K562 (cell line): ENCODE measurements around the gene HMGN1.

Source experiments
- CBX8 ChIP-seq: fragments of 200-600 bp; sonication (generic); IDR thresholded peaks from 2 replicates; pipeline ENCODE4 v1.6.1; 2012; ENCODE audit warnings: borderline replicate concordance, mixed run types, low read depth, mild to moderate bottlenecking, moderate library complexity, mixed read lengths, low read length, control low read depth, inconsistent platforms; ENCODE audit not compliant: poor library complexity, severe bottlenecking; ENCODE audit errors: extremely low read depth
- CEBPB ChIP-seq: fragments of 450-650 bp; IDR thresholded peaks from 2 replicates; pipeline ENCODE4 v1.6.1; 2016; ENCODE audit warnings: missing genetic modification characterization, missing compliant biosample characterization
- GATAD2A ChIP-seq: fragments of 450-650 bp; IDR thresholded peaks from 2 replicates; pipeline ENCODE4 v1.6.1; 2017
- ZNF668 ChIP-seq: fragments of 250-450 bp; sonication (Bioruptor Pico); IDR thresholded peaks from 2 replicates; pipeline ENCODE4 v1.8.0; 2022; ENCODE audit warnings: mild to moderate bottlenecking, inconsistent platforms
- ZNF780A ChIP-seq: fragments of 250-450 bp; sonication (Bioruptor Pico); IDR thresholded peaks from 2 replicates; pipeline ENCODE4 v1.5.0; 2021; ENCODE audit warnings: mild to moderate bottlenecking

DNA sequence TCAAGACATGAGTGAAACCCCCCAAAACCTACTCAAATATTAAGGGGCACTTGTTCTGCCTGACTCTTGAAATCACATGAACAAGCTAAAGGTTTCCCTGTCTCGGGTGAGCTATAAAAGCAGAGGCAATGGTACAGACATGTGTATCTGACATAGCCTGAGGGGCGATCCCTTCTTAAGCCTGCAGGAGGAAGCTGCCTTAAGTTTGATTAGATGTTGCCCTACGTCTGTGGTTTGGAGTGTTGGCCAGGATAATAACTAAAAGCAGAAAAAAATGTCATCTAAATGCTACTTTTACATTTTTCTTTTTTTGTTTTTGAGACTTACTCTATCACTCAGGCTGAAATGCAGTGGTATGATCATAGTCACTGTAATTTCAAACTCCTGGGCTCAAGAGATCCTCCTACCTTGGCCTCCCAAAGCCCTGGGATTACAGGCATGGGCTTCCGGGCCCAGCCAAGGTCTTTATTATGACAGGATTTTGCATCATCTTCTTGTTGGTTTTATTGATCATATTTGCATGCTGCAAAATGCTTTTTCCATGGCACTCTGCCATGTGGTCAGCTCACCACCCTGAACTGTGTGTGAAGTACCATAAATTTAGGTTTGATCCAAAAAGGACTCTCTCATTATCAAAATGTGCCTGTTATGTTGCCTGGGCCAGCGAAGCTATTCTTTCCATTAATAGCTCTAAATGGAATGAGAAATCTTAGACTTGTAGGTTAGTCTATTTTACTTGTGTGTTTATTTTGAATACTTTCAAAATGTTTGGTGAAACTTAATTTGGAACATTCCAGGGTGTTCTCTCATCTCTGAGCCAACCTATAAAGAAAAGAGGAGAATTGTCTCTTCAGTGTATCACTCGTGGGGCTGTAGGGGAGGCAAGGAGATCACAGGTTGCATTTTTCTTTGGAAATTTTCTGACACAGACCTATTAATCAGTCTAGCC, 15.0 kb upstream of the HMGN1 start:
- TF ChIP-seq ZNF668 (no peak), CEBPB (tag) (no peak), GATAD2A (no peak), ZNF780A (no peak), CBX8 (no peak)
